ENCODE data around the gene CLDN14.

The CLDN14 gene

DNA sequence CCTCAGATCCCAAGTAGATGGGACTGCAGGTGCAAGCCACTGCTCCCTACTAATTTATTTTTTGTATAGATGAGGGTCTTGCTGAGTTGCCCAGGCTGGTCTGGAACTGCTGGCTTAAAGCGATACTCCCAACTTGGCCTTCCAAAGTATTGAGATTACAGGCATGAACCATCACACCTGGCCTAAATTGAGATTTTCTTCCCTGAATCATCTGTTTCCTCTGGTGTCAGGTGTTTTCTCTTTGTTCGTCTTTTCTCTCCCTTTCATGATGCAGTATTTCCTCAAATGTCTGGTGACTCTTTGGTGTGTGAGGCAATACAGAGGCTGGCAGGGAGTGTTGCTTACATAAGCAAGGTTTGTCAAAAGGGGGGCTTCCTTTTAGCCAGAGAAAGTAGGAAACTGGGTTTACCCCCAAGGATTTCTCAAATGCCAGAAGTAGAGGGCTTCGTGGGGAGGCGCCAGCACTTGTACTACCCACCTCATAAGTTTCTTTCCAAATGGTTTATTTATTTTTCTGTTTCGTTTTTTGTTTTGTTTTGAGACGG, 27.6 kb downstream of the CLDN14 start:
- no peak overlapping the region for H3K27ac ChIP-seq
- no peak for DNase-seq (ENCODE audit: low spot score)
- TF ChIP-seq, protein P1, sequence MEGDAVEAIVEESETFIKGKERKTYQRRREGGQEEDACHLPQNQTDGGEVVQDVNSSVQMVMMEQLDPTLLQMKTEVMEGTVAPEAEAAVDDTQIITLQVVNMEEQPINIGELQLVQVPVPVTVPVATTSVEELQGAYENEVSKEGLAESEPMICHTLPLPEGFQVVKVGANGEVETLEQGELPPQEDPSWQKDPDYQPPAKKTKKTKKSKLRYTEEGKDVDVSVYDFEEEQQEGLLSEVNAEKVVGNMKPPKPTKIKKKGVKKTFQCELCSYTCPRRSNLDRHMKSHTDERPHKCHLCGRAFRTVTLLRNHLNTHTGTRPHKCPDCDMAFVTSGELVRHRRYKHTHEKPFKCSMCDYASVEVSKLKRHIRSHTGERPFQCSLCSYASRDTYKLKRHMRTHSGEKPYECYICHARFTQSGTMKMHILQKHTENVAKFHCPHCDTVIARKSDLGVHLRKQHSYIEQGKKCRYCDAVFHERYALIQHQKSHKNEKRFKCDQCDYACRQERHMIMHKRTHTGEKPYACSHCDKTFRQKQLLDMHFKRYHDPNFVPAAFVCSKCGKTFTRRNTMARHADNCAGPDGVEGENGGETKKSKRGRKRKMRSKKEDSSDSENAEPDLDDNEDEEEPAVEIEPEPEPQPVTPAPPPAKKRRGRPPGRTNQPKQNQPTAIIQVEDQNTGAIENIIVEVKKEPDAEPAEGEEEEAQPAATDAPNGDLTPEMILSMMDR (conservative IDR thresholded peaks at IDR 0.05; ENCODE audit: low read depth), result no peak
- ChIA-PET CTCF (no interaction called here), POLR2A (ENCODE audit: low non-redundant PET) (no interaction called here)

- TF ChIP-seq, protein P1 (conservative IDR thresholded peaks at IDR 0.05; ENCODE audit: low read depth), result no peak
- DNase-seq (ENCODE audit: low spot score), result no peak
- no peak overlapping the region for H3K27ac ChIP-seq
- ChIA-PET POLR2A (ENCODE audit: low non-redundant PET) (no interaction called here), CTCF (no interaction called here)
These were observed 28.4 kb downstream of the CLDN14 start for GRCh38 chr21:36451506-36451905.

- DNase-seq (ENCODE audit: low spot score), result no peak
- H3K27ac ChIP-seq, result 0 out of 2 replicates have a peak overlapping the region, but pooled peaks have one; percentile 17
- CTCF ChIA-PET, result no interaction called here
- POLR2A ChIA-PET (ENCODE audit: low non-redundant PET), result no interaction called here
- TF ChIP-seq, protein P1 (conservative IDR thresholded peaks at IDR 0.05; ENCODE audit: low read depth), result no peak
These were observed 29.4 kb downstream of the CLDN14 start for GRCh38 chr21:36450511-36450910.

DNA sequence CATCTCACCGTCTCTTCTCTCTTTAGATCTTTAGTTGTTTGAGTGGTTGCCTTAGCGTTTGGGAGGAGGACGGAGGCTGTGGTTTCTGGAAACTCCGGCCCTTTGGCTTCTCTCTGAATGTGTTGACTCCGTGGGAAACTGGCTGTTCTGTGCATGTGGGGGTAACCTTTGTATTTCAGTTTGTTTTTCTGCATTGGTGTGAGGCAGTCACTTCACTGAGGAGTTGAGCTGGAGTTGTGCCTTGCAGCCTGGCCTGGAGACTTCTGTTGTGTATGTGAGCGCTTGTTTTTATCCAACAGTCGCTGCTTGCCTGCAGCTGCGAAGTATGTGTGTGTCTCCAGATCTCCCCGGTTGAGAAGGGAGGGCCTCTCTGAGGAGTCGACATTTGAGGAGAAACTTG, 33.6 kb downstream of the CLDN14 start:
- H3K27ac ChIP-seq, result no peak overlapping the region
- DNase-seq (ENCODE audit: low spot score), result no peak
- ChIA-PET CTCF (no interaction called here), POLR2A (ENCODE audit: low non-redundant PET) (no interaction called here)
- TF ChIP-seq, protein P1 (conservative IDR thresholded peaks at IDR 0.05; ENCODE audit: low read depth), result no peak

DNA sequence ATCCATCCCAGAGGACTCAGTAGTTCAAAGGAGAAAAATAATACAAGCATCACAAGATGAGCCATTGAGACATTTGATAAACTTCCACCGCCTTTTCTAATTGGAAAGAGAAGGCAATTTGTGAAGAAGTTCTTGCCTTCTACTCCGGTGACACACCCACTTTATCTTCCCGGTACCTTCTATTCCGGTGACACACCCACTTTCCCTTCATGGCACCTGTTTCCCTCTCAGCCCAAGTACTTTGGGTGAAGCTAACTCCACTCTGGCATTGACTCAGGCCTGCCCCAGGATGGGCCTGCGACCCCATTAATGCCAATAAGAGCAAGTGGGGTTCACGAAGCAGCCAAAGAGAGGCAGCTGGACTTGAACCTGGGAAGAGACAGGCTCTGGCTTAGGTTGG, 38.2 kb downstream of the CLDN14 start:
- ChIA-PET POLR2A (ENCODE audit: low non-redundant PET) (no interaction called here), CTCF (no interaction called here)
- H3K27ac ChIP-seq, result no peak overlapping the region
- TF ChIP-seq, protein P1 (conservative IDR thresholded peaks at IDR 0.05; ENCODE audit: low read depth), result no peak
- DNase-seq (ENCODE audit: low spot score), result no peak

DNA sequence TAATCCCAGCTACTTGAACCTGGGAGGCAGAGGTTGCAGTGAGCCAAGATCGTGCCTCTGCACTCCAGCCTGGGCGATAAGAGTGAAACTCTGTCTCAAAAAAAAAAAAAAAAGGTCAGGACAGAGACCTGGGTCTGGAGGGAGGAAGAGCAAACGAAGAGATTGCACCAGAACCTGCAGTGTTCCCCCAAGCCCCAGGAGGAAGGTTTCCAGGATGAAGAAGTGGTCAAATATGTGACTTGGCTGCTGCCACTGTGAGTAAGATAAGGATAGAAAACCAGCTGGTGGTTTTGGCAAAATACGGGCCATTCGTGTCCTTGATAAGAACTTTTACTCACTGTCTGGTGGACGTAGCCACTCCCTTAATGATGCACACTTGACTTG, 42.2 kb downstream of the CLDN14 start:
- POLR2A ChIA-PET (ENCODE audit: low non-redundant PET), result no interaction called here
- peak overlapping the region; percentile 78 for H3K27ac ChIP-seq
- CTCF ChIA-PET, result interaction anchor here (0.6 to 0.9 kb wide), 2 partner anchors 231 to 1378 kb away, joined by 3 to 4 read pairs; no protein-coding TSS in a partner anchor
- DNase-seq (ENCODE audit: low spot score), result no peak
- TF ChIP-seq, protein P1 (conservative IDR thresholded peaks at IDR 0.05; ENCODE audit: low read depth), result no peak
